SK-N-MC (cell line): ENCODE measurements around the gene ZNF282.

Experiments
- DNase-seq: peaks from one replicate; pipeline ENCODE4 v3.0.0-alpha.2; 2011; ENCODE audit warnings: low read depth, low spot score
- H3K27ac ChIP-seq: fragments of 200-600 bp; sonication (generic); 2 replicates; pipeline ENCODE4 v1.5.1; 2016; ENCODE audit warnings: mixed run types
- H3K36me3 ChIP-seq: fragments of 200-600 bp; sonication (generic); 2 replicates; pipeline ENCODE4 v1.6.1; 2017; ENCODE audit warnings: antibody characterized with exemption, low read length, mixed read lengths; ENCODE audit not compliant: insufficient read depth
- H3K4me3 ChIP-seq: fragments of 200-600 bp; sonication (generic); 2 replicates; pipeline ENCODE4 v1.5.1; 2016
- H3K9ac ChIP-seq: fragments of 200-600 bp; sonication (generic); 2 replicates; pipeline ENCODE4 v1.8.0; 2017; ENCODE audit warnings: mixed run types, mixed read lengths; ENCODE audit not compliant: insufficient read length
- H3K9me3 ChIP-seq: fragments of 200-600 bp; sonication (generic); 2 replicates; pipeline ENCODE4 v1.6.1; 2017; ENCODE audit warnings: low read depth, mild to moderate bottlenecking, antibody characterized with exemption, low read length, moderate library complexity, mixed read lengths
- EZH2 ChIP-seq: fragments of 200-600 bp; sonication (generic); IDR thresholded peaks from one replicate; pipeline ENCODE4 v1.6.1; 2017; ENCODE audit warnings: antibody characterized with exemption
- FOXP2 ChIP-seq: optimal IDR thresholded peaks from 2 replicates; pipeline ENCODE3; 2011; ENCODE audit warnings: mild to moderate bottlenecking, moderate library complexity; ENCODE audit not compliant: insufficient read depth; ENCODE audit errors: extremely low read length, control extremely low read depth
- POLR2AphosphoS5 ChIP-seq: IDR thresholded peaks from 2 replicates; pipeline ENCODE4 v1.6.1; 2012; ENCODE audit warnings: mild to moderate bottlenecking, low read depth, low read length, borderline replicate concordance

Gene ZNF282

GRCh38 chr7:149181450-149181790 lies 13.9 kb upstream of the ZNF282 start:
- Histone ChIP-seq H3K36me3 (peaks cover 36% of the 10 kb centered on the region), H3K4me3 (no peak overlapping the region), H3K27ac (no peak overlapping the region), H3K9ac (no peak overlapping the region), H3K9me3 (no peaks in the 10 kb centered on the region)
- no peak for DNase-seq
- no peak for TF ChIP-seq EZH2
- no peak for TF ChIP-seq POLR2AphosphoS5
- TF ChIP-seq FOXP2 = no peak

DNA sequence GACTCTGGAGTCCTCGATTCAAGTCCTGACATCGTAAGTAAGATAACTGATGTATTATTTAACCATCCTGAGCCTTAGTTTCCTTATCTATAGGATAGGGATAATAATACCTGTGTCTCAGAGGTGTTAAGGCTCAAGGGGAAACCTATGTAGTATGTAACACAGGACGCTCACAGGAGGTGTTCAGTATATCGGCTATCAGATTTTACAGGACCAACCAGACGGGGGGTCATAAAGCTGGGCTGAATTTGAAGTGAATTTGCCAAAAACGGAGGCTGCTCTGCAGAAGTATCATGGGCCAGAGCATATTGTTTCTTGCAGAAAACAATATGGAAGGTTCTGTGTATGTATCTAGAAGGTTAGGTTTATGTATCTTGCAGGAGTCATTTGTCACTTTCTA lies 11.1 kb upstream of the ZNF282 start:
- Histone ChIP-seq H3K9ac (no peak overlapping the region), H3K27ac (no peak overlapping the region), H3K4me3 (no peak overlapping the region), H3K9me3 (no peaks in the 10 kb centered on the region), H3K36me3 (peaks cover 10% of the 10 kb centered on the region)
- TF ChIP-seq FOXP2 = no peak
- TF ChIP-seq POLR2AphosphoS5 = no peak
- TF ChIP-seq EZH2 = no peak
- no peak for DNase-seq

DNA sequence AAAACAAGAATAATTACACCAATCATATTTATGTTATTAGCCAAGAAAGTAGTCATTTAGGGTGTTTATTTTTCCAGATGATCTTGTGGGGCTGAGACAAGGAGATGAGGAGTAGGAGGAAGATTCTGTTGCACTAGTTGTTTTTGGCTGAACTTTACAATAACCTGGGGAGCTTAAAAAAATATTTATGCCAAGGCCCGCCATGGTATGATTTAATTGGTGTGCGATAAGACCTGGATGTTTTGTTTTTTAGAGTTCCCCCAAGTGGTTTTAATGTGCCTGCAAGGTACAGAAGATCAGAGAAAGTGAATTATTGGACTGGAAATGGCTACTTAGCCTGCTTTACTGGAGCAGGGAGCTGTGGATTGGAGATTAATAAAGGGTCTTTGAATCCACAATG lies 7.1 kb upstream of the ZNF282 start:
- Histone ChIP-seq H3K27ac (no peak overlapping the region), H3K9me3 (no peaks in the 10 kb centered on the region), H3K36me3 (no peaks in the 10 kb centered on the region), H3K4me3 (no peak overlapping the region), H3K9ac (no peak overlapping the region)
- no peak for TF ChIP-seq FOXP2
- TF ChIP-seq POLR2AphosphoS5 = no peak
- no peak for TF ChIP-seq EZH2
- no peak for DNase-seq

DNA sequence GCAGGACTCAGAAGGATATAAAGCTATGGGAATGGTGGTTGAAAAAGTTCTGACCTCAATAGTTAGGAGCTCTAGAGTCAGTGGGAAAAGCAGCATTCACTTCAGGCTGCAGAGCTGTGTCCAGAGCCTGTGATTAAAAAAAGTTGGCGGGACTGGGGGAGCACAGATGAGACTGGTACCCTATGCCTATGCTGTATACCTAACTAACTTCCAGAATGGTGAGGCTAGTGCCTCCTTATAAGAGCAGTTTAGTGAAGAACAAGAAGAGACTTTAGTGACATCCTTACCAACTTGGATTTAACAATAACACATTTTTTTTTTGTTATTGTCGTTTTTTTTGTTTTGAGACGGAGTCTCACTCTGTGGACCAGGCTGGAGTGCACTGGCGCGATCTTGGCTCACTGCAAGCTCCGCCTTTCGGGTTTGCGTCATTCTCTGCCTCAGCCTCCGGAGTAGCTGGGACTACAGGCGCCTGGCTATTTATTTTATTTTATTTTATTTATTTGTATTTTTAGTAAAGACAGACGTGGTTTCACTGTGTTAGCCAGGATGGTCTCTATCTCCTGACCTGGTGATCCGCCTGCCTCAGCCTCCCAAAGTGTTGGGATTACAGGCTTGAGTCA lies 6.6 kb upstream of the ZNF282 start:
- no peak overlapping the region for H3K9ac ChIP-seq
- H3K9me3 ChIP-seq = no peaks in the 10 kb centered on the region
- no peak for DNase-seq
- no peaks in the 10 kb centered on the region for H3K36me3 ChIP-seq
- H3K27ac ChIP-seq = no peak overlapping the region
- no peak for TF ChIP-seq POLR2AphosphoS5
- no peak for TF ChIP-seq FOXP2
- no peak for TF ChIP-seq EZH2
- no peak overlapping the region for H3K4me3 ChIP-seq

- DNase-seq = no peak
- Histone ChIP-seq H3K27ac (no peak overlapping the region), H3K9me3 (no peaks in the 10 kb centered on the region), H3K4me3 (no peak overlapping the region), H3K36me3 (no peaks in the 10 kb centered on the region), H3K9ac (no peak overlapping the region)
- TF ChIP-seq FOXP2 (no peak), POLR2AphosphoS5 (no peak), EZH2 (no peak)
Observed at GRCh38 chr7:149191851-149192250, 3.5 kb upstream of the ZNF282 start.

- H3K4me3 ChIP-seq = peak overlapping the region; percentile 90
- H3K9ac ChIP-seq = peak overlapping the region; percentile 94
- H3K27ac ChIP-seq = no peak overlapping the region
- TF ChIP-seq POLR2AphosphoS5 = no peak
- no peak for DNase-seq
- H3K9me3 ChIP-seq = no peaks in the 10 kb centered on the region
- peaks cover 19% of the 10 kb centered on the region for H3K36me3 ChIP-seq
Observed at GRCh38 chr7:149194799-149195179, 557 bp upstream of the ZNF282 start.

GRCh38 chr7:149196151-149196704 lies 882 bp downstream of the ZNF282 start:
- Histone ChIP-seq H3K4me3 (peak overlapping the region; percentile 90), H3K9ac (peak overlapping the region; percentile 94), H3K36me3 (peaks cover 32% of the 10 kb centered on the region), H3K9me3 (no peaks in the 10 kb centered on the region), H3K27ac (no peak overlapping the region)
- DNase-seq = no peak
- TF ChIP-seq EZH2 (no peak), FOXP2 (no peak), POLR2AphosphoS5 (no peak)

- DNase-seq = no peak
- TF ChIP-seq POLR2AphosphoS5 = no peak
- TF ChIP-seq EZH2 = no peak
- H3K4me3 ChIP-seq = peak overlapping the region; percentile 90
- no peaks in the 10 kb centered on the region for H3K9me3 ChIP-seq
- H3K27ac ChIP-seq = no peak overlapping the region
- peaks cover 37% of the 10 kb centered on the region for H3K36me3 ChIP-seq
- peak overlapping the region; percentile 94 for H3K9ac ChIP-seq
Observed at GRCh38 chr7:149196705-149197171, 1.4 kb downstream of the ZNF282 start.

GRCh38 chr7:149197675-149198074 lies 2.3 kb downstream of the ZNF282 start:
- no peak for TF ChIP-seq POLR2AphosphoS5
- TF ChIP-seq FOXP2 = no peak
- no peak for TF ChIP-seq EZH2
- Histone ChIP-seq H3K9ac (no peak overlapping the region), H3K4me3 (no peak overlapping the region), H3K27ac (no peak overlapping the region), H3K9me3 (no peaks in the 10 kb centered on the region), H3K36me3 (peaks cover 40% of the 10 kb centered on the region)
- no peak for DNase-seq
